Neural progenitor cell (in vitro differentiated cells): ENCODE results near the gene RPS10. TPM values are rescaled to one million over a fixed set of nuclear protein-coding genes. Genes with fewer than 3 reads are reported as not detected.
"Not testable (repeated sequence)": the region's sequence is repeated elsewhere in the genome, so short reads cannot be mapped to it uniquely, and the experiment has no call there.

Source experiments
- DNase-seq: peaks from one replicate; pipeline ENCODE4 v3.0.0-alpha.2; 2016; ENCODE audit warnings: low spot score
- H2AFZ ChIP-seq: fragments of 200-600 bp; sonication (generic); replicated peaks from 2 replicates; pipeline ENCODE4 v1.6.1; 2016; ENCODE audit warnings: antibody characterized with exemption
- H3F3A ChIP-seq: fragments of 200-600 bp; sonication (generic); 2 replicates; pipeline ENCODE4 v1.6.1; 2016; ENCODE audit warnings: antibody characterized with exemption, low read depth
- H3K27ac ChIP-seq: fragments of 200-600 bp; sonication (generic); 2 replicates; pipeline ENCODE4 v1.5.1; 2016; ENCODE audit warnings: mild to moderate bottlenecking
- H3K27me3 ChIP-seq: fragments of 200-600 bp; sonication (generic); 2 replicates; pipeline ENCODE4 v1.6.1; 2016; ENCODE audit warnings: mild to moderate bottlenecking, moderate library complexity
- H3K36me3 ChIP-seq: fragments of 200-600 bp; sonication (generic); 2 replicates; pipeline ENCODE4 v1.5.1; 2016
- H3K4me1 ChIP-seq: fragments of 200-600 bp; sonication (generic); 2 replicates; pipeline ENCODE4 v1.6.1; 2016; ENCODE audit warnings: mixed run types
- H3K4me2 ChIP-seq: fragments of 200-600 bp; sonication (generic); 2 replicates; pipeline ENCODE4 v1.6.1; 2016
- H3K4me3 ChIP-seq: fragments of 200-600 bp; sonication (generic); 2 replicates; pipeline ENCODE4 v1.5.1; 2016
- H3K79me2 ChIP-seq: fragments of 200-600 bp; sonication (generic); 2 replicates; pipeline ENCODE4 v1.6.1; 2016; ENCODE audit warnings: low read depth
- H3K9ac ChIP-seq: fragments of 200-600 bp; sonication (generic); 2 replicates; pipeline ENCODE4 v1.6.1; 2016
- H3K9me3 ChIP-seq: fragments of 200-600 bp; sonication (generic); 2 replicates; pipeline ENCODE4 v1.5.1; 2016; ENCODE audit warnings: low read depth
- H4K20me1 ChIP-seq: fragments of 200-600 bp; sonication (generic); 2 replicates; pipeline ENCODE4 v1.6.1; 2016; ENCODE audit warnings: low read depth
- H3K27ac Mint-ChIP-seq: 3 replicates; pipeline ENCODE4 v1.8.0; 2021; ENCODE audit warnings: mixed read lengths
- H3K27me3 Mint-ChIP-seq: 2 replicates; pipeline ENCODE4 v1.8.0; 2022; ENCODE audit warnings: low read depth, mild to moderate bottlenecking, inconsistent platforms, moderate library complexity, mixed read lengths; ENCODE audit not compliant: insufficient read depth
- H3K36me3 Mint-ChIP-seq: 3 replicates; pipeline ENCODE4 v1.8.0; 2021; ENCODE audit warnings: mixed read lengths
- H3K4me1 Mint-ChIP-seq: 3 replicates; pipeline ENCODE4 v1.8.0; 2021; ENCODE audit warnings: mixed read lengths
- H3K4me3 Mint-ChIP-seq: 3 replicates; pipeline ENCODE4 v1.8.0; 2021; ENCODE audit warnings: mild to moderate bottlenecking, moderate library complexity, mixed read lengths
- H3K9me3 Mint-ChIP-seq: 3 replicates; pipeline ENCODE4 v1.8.0; 2020; ENCODE audit warnings: mixed read lengths
- CTCF ChIP-seq: fragments of 200-600 bp; sonication (generic); IDR thresholded peaks from 2 replicates; pipeline ENCODE4 v1.5.1; 2017; ENCODE audit warnings: antibody characterized with exemption, mild to moderate bottlenecking
- EZH2 ChIP-seq: fragments of 200-600 bp; sonication (generic); IDR thresholded peaks from 2 replicates; pipeline ENCODE4 v1.6.1; 2017; ENCODE audit warnings: antibody characterized with exemption, mild to moderate bottlenecking, moderate library complexity
- EZH2phosphoT487 ChIP-seq: fragments of 200-600 bp; sonication (generic); IDR thresholded peaks from 2 replicates; pipeline ENCODE4 v1.6.1; 2017; ENCODE audit warnings: antibody characterized with exemption
- total RNA-seq: library from RNA; depleted of rRNA; stranded (reverse); fragments of >200 nt; gene quantifications from 2 replicates; pipeline ENCODE4 v1.2.3, GENCODE V29; 2015; ENCODE audit warnings: low replicate concordance

The RPS10 gene
- total RNA-seq, 1 donor from 2014 or later: 4,003 TPM

GRCh38 chr6:34378470-34378869 is 47.4 kb downstream of the RPS10 start:
- Histone ChIP-seq H3K27ac (no peak overlapping the region), H3K27me3 (no peaks in the 10 kb centered on the region), H3K9ac (no peak overlapping the region), H3K4me1 (peaks cover 7% of the 10 kb centered on the region), H3K9me3 (no peaks in the 10 kb centered on the region), H3F3A (no peaks in the 10 kb centered on the region), H3K4me3 (no peak overlapping the region), H4K20me1 (peaks cover 47% of the 10 kb centered on the region), H3K79me2 (peaks cover 93% of the 10 kb centered on the region), H3K4me2 (no peak overlapping the region), H2AFZ (no peak overlapping the region), H3K36me3 (no peaks in the 10 kb centered on the region)
- Mint-ChIP-seq H3K27me3 (no peaks in the 10 kb centered on the region), H3K4me3 (no peak overlapping the region), H3K4me1 (peaks cover 3% of the 10 kb centered on the region), H3K36me3 (no peaks in the 10 kb centered on the region), H3K9me3 (no peaks in the 10 kb centered on the region), H3K27ac (no peak overlapping the region)
- no peak for DNase-seq
- TF ChIP-seq EZH2phosphoT487: no peak
- TF ChIP-seq EZH2: no peak
- TF ChIP-seq CTCF: no peak

GRCh38 chr6:34377984-34378383 is 47.9 kb downstream of the RPS10 start:
- H3K9ac ChIP-seq: no peak overlapping the region
- H3K9me3 ChIP-seq: no peaks in the 10 kb centered on the region
- Mint-ChIP-seq H3K36me3 (no peaks in the 10 kb centered on the region), H3K27me3 (no peaks in the 10 kb centered on the region), H3K4me1 (no peaks in the 10 kb centered on the region), H3K9me3 (no peaks in the 10 kb centered on the region), H3K4me3 (no peak overlapping the region), H3K27ac (no peak overlapping the region)
- H2AFZ ChIP-seq: no peak overlapping the region
- DNase-seq: no peak
- no peaks in the 10 kb centered on the region for H3K27me3 ChIP-seq
- H3K27ac ChIP-seq: no peak overlapping the region
- TF ChIP-seq EZH2phosphoT487 (no peak), EZH2 (no peak), CTCF (no peak)
- H3K4me3 ChIP-seq: no peak overlapping the region
- peaks cover 7% of the 10 kb centered on the region for H3K4me1 ChIP-seq
- no peaks in the 10 kb centered on the region for H3F3A ChIP-seq
- H4K20me1 ChIP-seq: peaks cover 42% of the 10 kb centered on the region
- peaks cover 93% of the 10 kb centered on the region for H3K79me2 ChIP-seq
- no peaks in the 10 kb centered on the region for H3K36me3 ChIP-seq
- no peak overlapping the region for H3K4me2 ChIP-seq

GRCh38 chr6:34377571-34377970 is 48.3 kb downstream of the RPS10 start:
- Histone ChIP-seq H4K20me1 (peaks cover 42% of the 10 kb centered on the region), H3K79me2 (peaks cover 93% of the 10 kb centered on the region)
- H3K27ac ChIP-seq, H3F3A ChIP-seq, H3K36me3 ChIP-seq, H3K27me3 Mint-ChIP-seq, H3K4me3 ChIP-seq, H3K9me3 ChIP-seq, H3K27ac Mint-ChIP-seq, H3K4me2 ChIP-seq, H3K27me3 ChIP-seq, H3K4me1 ChIP-seq, H3K36me3 Mint-ChIP-seq, H3K4me3 Mint-ChIP-seq, H3K9ac ChIP-seq, H2AFZ ChIP-seq, H3K4me1 Mint-ChIP-seq, H3K9me3 Mint-ChIP-seq, DNase-seq: not testable (repeated sequence)

GRCh38 chr6:34375833-34376232 is 50.0 kb downstream of the RPS10 start:
- TF ChIP-seq EZH2 (no peak), EZH2phosphoT487 (no peak), CTCF (no peak)
- Histone ChIP-seq H3K9ac (no peak overlapping the region), H2AFZ (no peak overlapping the region), H3K27ac (no peak overlapping the region), H3K4me3 (no peak overlapping the region), H3K9me3 (no peaks in the 10 kb centered on the region), H3K79me2 (peaks cover 91% of the 10 kb centered on the region), H3K4me1 (peaks cover 7% of the 10 kb centered on the region), H3K4me2 (no peak overlapping the region), H3K27me3 (no peaks in the 10 kb centered on the region), H4K20me1 (peaks cover 42% of the 10 kb centered on the region), H3F3A (no peaks in the 10 kb centered on the region), H3K36me3 (no peaks in the 10 kb centered on the region)
- Mint-ChIP-seq H3K36me3 (peaks cover 1% of the 10 kb centered on the region), H3K27me3 (no peaks in the 10 kb centered on the region), H3K27ac (no peak overlapping the region), H3K4me1 (no peaks in the 10 kb centered on the region), H3K4me3 (no peak overlapping the region), H3K9me3 (no peaks in the 10 kb centered on the region)
- DNase-seq: no peak
